22Rv1 (cell line): ENCODE results near the gene NLK.
"Not testable (repeated sequence)": the region's sequence is repeated elsewhere in the genome, so short reads cannot be mapped to it uniquely, and the experiment has no call there.

Experiments
- CTCF ChIP-seq: fragments of 450-650 bp; IDR thresholded peaks from 2 replicates; pipeline ENCODE4 v1.5.1; 2017; ENCODE audit warnings: mild to moderate bottlenecking
- ZFX ChIP-seq: fragments of 450-650 bp; IDR thresholded peaks from 2 replicates; pipeline ENCODE4 v1.6.1; 2017; ENCODE audit warnings: antibody characterized with exemption, borderline replicate concordance

- TF ChIP-seq CTCF, ZFX: not testable (repeated sequence)
Measured at GRCh38 chr17:28230607-28231006, 188.1 kb downstream of the NLK start.
